ENCODE data around the gene RFXANK. TPM values are rescaled to one million over a fixed set of nuclear protein-coding genes. Genes with fewer than 3 reads are reported as not detected.
"Not testable (repeated sequence)": the region's sequence is repeated elsewhere in the genome, so short reads cannot be mapped to it uniquely, and the experiment has no call there.

The RFXANK gene
- polyA plus RNA-seq, 2 of the 4 experiments (the other 2 are of a cell fraction) = 23.4 to 30.6 TPM

GRCh38 chr19:19215792-19216191 is 23.7 kb downstream of the RFXANK start:
- TF ChIP-seq EP300 (IDR thresholded peaks at IDR 0.05) = no peak
- TF ChIP-seq ZSCAN20 (CRISPR knock-in tag; IDR thresholded peaks at IDR 0.05) = no peak
- no peak for TF ChIP-seq JUN (IDR thresholded peaks at IDR 0.05)
- no peak for TF ChIP-seq SMC3 (IDR thresholded peaks at IDR 0.05)
- no peak for TF ChIP-seq BHLHE40 (IDR thresholded peaks at IDR 0.05; ENCODE audit: low read depth, low read length)
- no peak for TF ChIP-seq HOXB13 (CRISPR knock-in tag; IDR thresholded peaks at IDR 0.05; ENCODE audit: low read depth)
- no peak for TF ChIP-seq POLR2AphosphoS2 (conservative IDR thresholded peaks at IDR 0.05; ENCODE audit: low read length)
- TF ChIP-seq EHMT2 (IDR thresholded peaks at IDR 0.05; ENCODE audit: low read depth) = no peak
- TF ChIP-seq CTCF (IDR thresholded peaks at IDR 0.05) = no peak
- TF ChIP-seq GATA3 (IDR thresholded peaks at IDR 0.05; ENCODE audit: borderline replicate concordance) = no peak
- TF ChIP-seq KDM1A (IDR thresholded peaks at IDR 0.05; ENCODE audit: low read depth) = no peak
- TF ChIP-seq MAFK (IDR thresholded peaks at IDR 0.05; ENCODE audit: partially characterized antibody) = no peak
- no peak for TF ChIP-seq RCOR1 (IDR thresholded peaks at IDR 0.05; ENCODE audit: low read depth, low read length)
- TF ChIP-seq HDAC2 (IDR thresholded peaks at IDR 0.05) = no peak
- TF ChIP-seq NR3C1 (IDR thresholded peaks at IDR 0.05) = no peak
- POLR2A ChIA-PET = no interaction called here
- H3K4me1 ChIP-seq = no peaks in the 10 kb centered on the region
- 36% methylated on average over 4 of the region's 4 CpGs for WGBS (ENCODE audit: missing lambda C conversion rate)
- H3K9me3 ChIP-seq = no peaks in the 10 kb centered on the region
- no peak for FAIRE-seq
- no peak for DNase-seq (ENCODE audit: low read depth in 1 of 2, low spot score in 1 of 2)
- H3K4me2 ChIP-seq = no peak overlapping the region
- H3K27ac ChIP-seq = no peak overlapping the region
- ATAC-seq = no peak
- no peak overlapping the region for H3K4me3 ChIP-seq
- CTCF ChIA-PET = interaction anchor here (3.3 kb wide), 1 partner anchor 9 kb away, joined by 13 read pairs; no protein-coding TSS in a partner anchor

GRCh38 chr19:19217099-19217498 is 25.0 kb downstream of the RFXANK start:
- H3K27ac ChIP-seq = no peak overlapping the region
- TF ChIP-seq NPAS2 (CRISPR knock-in tag; IDR thresholded peaks at IDR 0.05; ENCODE audit: borderline replicate concordance) (no peak), MAFK (IDR thresholded peaks at IDR 0.05; ENCODE audit: partially characterized antibody) (peak; percentile 58), EHMT2 (IDR thresholded peaks at IDR 0.05; ENCODE audit: low read depth) (no peak)

GRCh38 chr19:19218911-19219310 is 26.9 kb downstream of the RFXANK start:
- Histone ChIP-seq H3K4me1 (no peaks in the 10 kb centered on the region), H3K4me2 (no peak overlapping the region), H3K4me3 (no peak overlapping the region), H3K9me3 (no peaks in the 10 kb centered on the region), H3K27ac (no peak overlapping the region)
- no peak for DNase-seq (ENCODE audit: low read depth in 1 of 2, low spot score in 1 of 2)
- FAIRE-seq = no peak
- WGBS (ENCODE audit: missing lambda C conversion rate) = 40% methylated on average over 1 of the region's 21 CpGs
- TF ChIP-seq MAZ (IDR thresholded peaks at IDR 0.05; ENCODE audit: borderline replicate concordance, low read depth, low read length) = no peak
- no peak for TF ChIP-seq CHD2 (IDR thresholded peaks at IDR 0.05; ENCODE audit: low read length, partially characterized antibody)
- no peak for TF ChIP-seq CEBPB (IDR thresholded peaks at IDR 0.05)
- no peak for TF ChIP-seq EHF (CRISPR knock-in tag; IDR thresholded peaks at IDR 0.05)
- TF ChIP-seq HOXB13 (CRISPR knock-in tag; IDR thresholded peaks at IDR 0.05; ENCODE audit: low read depth) = no peak
- no peak for TF ChIP-seq RAD21 (conservative IDR thresholded peaks at IDR 0.05 in 1 of 2, IDR thresholded peaks at IDR 0.05 in 1 of 2)
- CTCF ChIA-PET = no interaction called here
- ATAC-seq = no peak
- POLR2A ChIA-PET = no interaction called here

More at GRCh38 chr19:19217099-19217498, 25.0 kb downstream of the RFXANK start:
- DNase-seq (ENCODE audit: low read depth in 1 of 2, low spot score in 1 of 2) = peak; percentile 21 to 78
- Histone ChIP-seq H3K4me1 (no peaks in the 10 kb centered on the region), H3K4me3 (no peak overlapping the region), H3K9me3 (no peaks in the 10 kb centered on the region), H3K4me2 (peak overlapping the region; percentile 28; the same call in 1 of the 3 replicates)
- 3% methylated on average over 4 of the region's 4 CpGs for WGBS (ENCODE audit: missing lambda C conversion rate)
- peak in 1 of 2 experiments; percentile 50; a peak in 2 of 6 replicates for ATAC-seq
- POLR2A ChIA-PET = no interaction called here
- no peak for FAIRE-seq
- CTCF ChIA-PET = interaction anchor here (1.2 to 3.3 kb wide), 2 partner anchors 8 to 15 kb away, joined by 3 to 13 read pairs; no protein-coding TSS in a partner anchor

GRCh38 chr19:19221000-19221399 is 28.9 kb downstream of the RFXANK start:
- ATAC-seq; H3K27ac ChIP-seq; H3K9me3 ChIP-seq; DNase-seq (ENCODE audit: low read depth in 1 of 2, low spot score in 1 of 2); H3K4me3 ChIP-seq; H3K4me2 ChIP-seq; POLR2A ChIA-PET; FAIRE-seq; H3K4me1 ChIP-seq: not testable (repeated sequence)
- 21% methylated on average over 7 of the region's 8 CpGs for WGBS (ENCODE audit: missing lambda C conversion rate)
- CTCF ChIA-PET = interaction anchor here (1.3 kb wide), 1 partner anchor 45 kb away, joined by 3 read pairs; no protein-coding TSS in a partner anchor
